ENCODE data around the gene HS3ST3A1. TPM values are rescaled to one million over a fixed set of nuclear protein-coding genes. Genes with fewer than 3 reads are reported as not detected.

The HS3ST3A1 gene
- total RNA-seq, 1 donor from 2014 or later, result not detected

GRCh38 chr17:13587487-13588338 lies 14.0 kb downstream of the HS3ST3A1 start:
- Histone ChIP-seq H3K36me3 (no peaks in the 10 kb centered on the region), H3K9me3 (no peaks in the 10 kb centered on the region), H3K27ac (no peak overlapping the region), H3K4me1 (no peaks in the 10 kb centered on the region), H3K27me3 (no peaks in the 10 kb centered on the region), H3K4me3 (no peak overlapping the region)
- intact Hi-C loops (cut with DNase I), result no loop called here
- no peak for TF ChIP-seq CTCF (IDR thresholded peaks at IDR 0.05)
- no peak for DNase-seq (ENCODE audit: low spot score in 2 of 2)

- H3K9me3 ChIP-seq, result no peaks in the 10 kb centered on the region
- no peak for DNase-seq (ENCODE audit: low spot score in 2 of 2)
- no peak overlapping the region for H3K4me3 ChIP-seq
- H3K4me1 ChIP-seq, result no peaks in the 10 kb centered on the region
- H3K36me3 ChIP-seq, result no peaks in the 10 kb centered on the region
- intact Hi-C loops (cut with DNase I), result no loop called here
- TF ChIP-seq CTCF (IDR thresholded peaks at IDR 0.05), result no peak
- no peaks in the 10 kb centered on the region for H3K27me3 ChIP-seq
- no peak overlapping the region for H3K27ac ChIP-seq
Observed at GRCh38 chr17:13584701-13585080, 17.0 kb downstream of the HS3ST3A1 start.

- no peak for DNase-seq (ENCODE audit: low spot score in 2 of 2)
Observed at GRCh38 chr17:13583996-13584700, 17.6 kb downstream of the HS3ST3A1 start.

GRCh38 chr17:13582776-13583547 lies 18.8 kb downstream of the HS3ST3A1 start:
- no peak for TF ChIP-seq CTCF (IDR thresholded peaks at IDR 0.05)
- no peak for DNase-seq (ENCODE audit: low spot score in 2 of 2)
- H3K27ac ChIP-seq, result no peak overlapping the region
- H3K36me3 ChIP-seq, result no peaks in the 10 kb centered on the region
- H3K27me3 ChIP-seq, result no peaks in the 10 kb centered on the region
- no peak overlapping the region for H3K4me3 ChIP-seq
- intact Hi-C loops (cut with DNase I), result no loop called here
- no peaks in the 10 kb centered on the region for H3K4me1 ChIP-seq
- no peaks in the 10 kb centered on the region for H3K9me3 ChIP-seq

More at GRCh38 chr17:13583996-13584700, 17.6 kb downstream of the HS3ST3A1 start:
- no peak for TF ChIP-seq CTCF (IDR thresholded peaks at IDR 0.05)
- Histone ChIP-seq H3K4me1 (no peaks in the 10 kb centered on the region), H3K4me3 (no peak overlapping the region), H3K27ac (no peak overlapping the region), H3K9me3 (no peaks in the 10 kb centered on the region), H3K36me3 (no peaks in the 10 kb centered on the region), H3K27me3 (no peaks in the 10 kb centered on the region)
- intact Hi-C loops (cut with DNase I), result no loop called here

GRCh38 chr17:13581925-13582324 lies 19.8 kb downstream of the HS3ST3A1 start:
- TF ChIP-seq CTCF (IDR thresholded peaks at IDR 0.05), result no peak
- Histone ChIP-seq H3K9me3 (no peaks in the 10 kb centered on the region), H3K4me3 (no peak overlapping the region), H3K27me3 (no peaks in the 10 kb centered on the region), H3K4me1 (no peaks in the 10 kb centered on the region), H3K27ac (no peak overlapping the region), H3K36me3 (no peaks in the 10 kb centered on the region)
- DNase-seq (ENCODE audit: low spot score in 2 of 2), result no peak
- intact Hi-C loops (cut with DNase I), result no loop called here

All from ascending aorta (tissue), 2 donors.